K562 (cell line): Measurements from ENCODE around the gene PTPN12. TPM values are rescaled to one million over a fixed set of nuclear protein-coding genes. Genes with fewer than 3 reads are reported as not detected.

Experiments
- BRCA1 ChIP-seq, 2 experiments: fragments of 450-650 bp in 1 of 2; sonication (generic) in 1 of 2; formaldehyde crosslinking in 1 of 2; IDR thresholded peaks; 2 replicates each; pipeline versions ENCODE4 v1.5.0 to v1.6.1; 2017 to 2020; ENCODE audit warnings: mild to moderate bottlenecking in 1 of 2, missing genetic modification reagents in 1 of 2
- CEBPB ChIP-seq: fragments of 450-650 bp; IDR thresholded peaks from 2 replicates; pipeline ENCODE4 v1.6.1; 2016; ENCODE audit warnings: missing genetic modification characterization, missing compliant biosample characterization
- GABPB2 ChIP-seq: fragments of 250-450 bp; sonication (Bioruptor Pico); conservative IDR thresholded peaks from 2 replicates; pipeline ENCODE4 v1.5.1; 2021; ENCODE audit warnings: mild to moderate bottlenecking
- NCOA2 ChIP-seq, 2 experiments: fragments of 450-650 bp; IDR thresholded peaks; 2 replicates each; pipeline ENCODE4 v1.6.1; 2018; ENCODE audit warnings: mild to moderate bottlenecking in 2 of 2, moderate library complexity in 1 of 2; ENCODE audit not compliant: partially characterized antibody in 2 of 2
- RBM25 ChIP-seq: fragments of 200-400 bp; formaldehyde crosslinking; IDR thresholded peaks from 2 replicates; pipeline ENCODE4 v1.6.1; 2018; ENCODE audit warnings: low read length, low read depth, moderate library complexity; ENCODE audit not compliant: severe bottlenecking
- ZNF707 ChIP-seq: fragments of 250-450 bp; sonication (Bioruptor Pico); conservative IDR thresholded peaks from 2 replicates; pipeline ENCODE4 v1.8.0; 2022; ENCODE audit warnings: inconsistent platforms, mild to moderate bottlenecking, moderate library complexity
- polyA plus RNA-seq, 8 experiments: library from polyadenylated mRNA; depleted of rRNA in 4 of 8; stranded (reverse) in 5 of 8; unstranded in 3 of 8; fragments of >200 nt; fragmentation: Nextera tagmentation in 2 of 8; fragmentation: Illumina TruSeq in 1 of 8; extraction: Ambion mirVana in 2 of 8; extraction: Trizol in 1 of 8; gene quantifications; 2 replicates each; pipeline versions ENCODE4 v1.2.1 to v1.2.3, GENCODE V29; 2011 to 2014; ENCODE audit warnings: inconsistent platforms in 1 of 8, missing spikeins in 1 of 8
- total RNA-seq, 7 experiments: library from RNA; depleted of rRNA in 6 of 7; stranded (reverse); fragments of >200 nt in 6 of 7; fragmentation: Illumina TruSeq in 2 of 7; extraction: Trizol in 2 of 7; gene quantifications; 2 replicates each; pipeline versions ENCODE4 v1.2.1 to v1.2.3, GENCODE V29; 2011 to 2021; ENCODE audit warnings: low replicate concordance in 1 of 7
- TF ChIP-seq, protein P1 (sequence below): fragments of 450-650 bp; IDR thresholded peaks from one replicate; pipeline ENCODE4 v1.6.1; 2018; ENCODE audit warnings: mild to moderate bottlenecking, moderate library complexity; ENCODE audit not compliant: partially characterized antibody
- TF ChIP-seq, protein P2 (sequence below), 2 experiments: IDR thresholded peaks; 2 replicates each; pipeline ENCODE4 v1.6.1; 2012; ENCODE audit warnings: improper control_type of control experiment in 2 of 2, low read depth in 2 of 2, low read length in 2 of 2, borderline replicate concordance in 1 of 2

PTPN12 gene
- total and polyA plus RNA-seq, 9 of the 15 experiments (the other 6 are each of a cell fraction or from before 2014, with no cell fraction given): 15.3 to 79.8 (median 26.6) TPM

DNA sequence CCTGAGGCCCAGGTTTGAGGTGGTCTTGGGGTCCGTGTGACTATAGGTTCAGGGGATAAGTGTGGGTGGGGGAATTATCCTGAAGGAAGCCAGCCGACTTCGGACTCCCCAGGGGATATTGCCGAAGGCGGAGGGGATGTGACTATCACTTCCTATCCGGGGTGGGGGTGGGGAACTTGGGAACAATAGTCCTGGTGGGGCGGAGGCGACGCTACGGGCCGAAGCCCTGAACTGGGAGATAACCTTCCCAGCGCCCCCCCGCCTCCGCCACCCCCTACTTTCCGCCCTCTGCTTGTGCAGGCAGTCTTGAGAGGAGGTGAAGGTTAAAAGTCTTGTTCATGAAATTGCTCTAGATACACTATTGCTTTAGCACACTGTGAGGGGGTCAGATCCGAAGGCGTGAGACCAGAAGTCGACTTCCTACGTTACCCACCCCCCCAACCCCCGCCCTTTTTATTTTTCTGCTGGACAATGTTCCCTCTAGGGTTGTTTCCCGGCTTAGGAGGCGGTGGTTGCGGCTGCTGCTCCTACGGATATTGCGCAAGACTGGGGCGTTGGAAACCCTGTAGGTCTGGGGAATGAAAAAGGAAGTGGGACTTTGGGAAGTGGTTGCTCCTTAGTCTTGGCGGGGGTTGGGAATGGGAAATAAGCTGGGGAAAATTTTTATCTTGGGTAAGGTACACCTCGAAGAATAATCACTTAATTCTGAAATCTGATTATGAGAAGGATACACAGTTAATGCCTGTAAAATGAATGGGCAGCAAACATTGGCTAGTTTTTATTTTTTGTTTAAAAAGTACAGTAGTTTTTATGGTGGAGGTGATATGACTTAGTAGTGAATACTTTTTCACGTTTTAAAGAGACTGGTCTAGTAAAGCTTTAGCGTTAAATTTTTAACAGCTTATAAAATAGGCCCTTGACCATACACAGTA is 1.5 kb downstream of the PTPN12 start (continued):
- TF ChIP-seq, protein P1, sequence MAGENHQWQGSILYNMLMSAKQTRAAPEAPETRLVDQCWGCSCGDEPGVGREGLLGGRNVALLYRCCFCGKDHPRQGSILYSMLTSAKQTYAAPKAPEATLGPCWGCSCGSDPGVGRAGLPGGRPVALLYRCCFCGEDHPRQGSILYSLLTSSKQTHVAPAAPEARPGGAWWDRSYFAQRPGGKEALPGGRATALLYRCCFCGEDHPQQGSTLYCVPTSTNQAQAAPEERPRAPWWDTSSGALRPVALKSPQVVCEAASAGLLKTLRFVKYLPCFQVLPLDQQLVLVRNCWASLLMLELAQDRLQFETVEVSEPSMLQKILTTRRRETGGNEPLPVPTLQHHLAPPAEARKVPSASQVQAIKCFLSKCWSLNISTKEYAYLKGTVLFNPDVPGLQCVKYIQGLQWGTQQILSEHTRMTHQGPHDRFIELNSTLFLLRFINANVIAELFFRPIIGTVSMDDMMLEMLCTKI: no peak
- TF ChIP-seq ZNF707 (CRISPR knock-in tag) (no peak), NCOA2 (IDR thresholded peaks at IDR 0.05; ENCODE audit: partially characterized antibody in 2 of 2) (no peak), BRCA1 (IDR thresholded peaks at IDR 0.05) (no peak), BRCA1 (CRISPR knock-in tag; IDR thresholded peaks at IDR 0.05) (no peak), GABPB2 (CRISPR knock-in tag) (no peak), CEBPB (peak; percentile 100), RBM25 (no peak)
- TF ChIP-seq, protein P2, sequence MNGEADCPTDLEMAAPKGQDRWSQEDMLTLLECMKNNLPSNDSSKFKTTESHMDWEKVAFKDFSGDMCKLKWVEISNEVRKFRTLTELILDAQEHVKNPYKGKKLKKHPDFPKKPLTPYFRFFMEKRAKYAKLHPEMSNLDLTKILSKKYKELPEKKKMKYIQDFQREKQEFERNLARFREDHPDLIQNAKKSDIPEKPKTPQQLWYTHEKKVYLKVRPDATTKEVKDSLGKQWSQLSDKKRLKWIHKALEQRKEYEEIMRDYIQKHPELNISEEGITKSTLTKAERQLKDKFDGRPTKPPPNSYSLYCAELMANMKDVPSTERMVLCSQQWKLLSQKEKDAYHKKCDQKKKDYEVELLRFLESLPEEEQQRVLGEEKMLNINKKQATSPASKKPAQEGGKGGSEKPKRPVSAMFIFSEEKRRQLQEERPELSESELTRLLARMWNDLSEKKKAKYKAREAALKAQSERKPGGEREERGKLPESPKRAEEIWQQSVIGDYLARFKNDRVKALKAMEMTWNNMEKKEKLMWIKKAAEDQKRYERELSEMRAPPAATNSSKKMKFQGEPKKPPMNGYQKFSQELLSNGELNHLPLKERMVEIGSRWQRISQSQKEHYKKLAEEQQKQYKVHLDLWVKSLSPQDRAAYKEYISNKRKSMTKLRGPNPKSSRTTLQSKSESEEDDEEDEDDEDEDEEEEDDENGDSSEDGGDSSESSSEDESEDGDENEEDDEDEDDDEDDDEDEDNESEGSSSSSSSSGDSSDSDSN (IDR thresholded peaks at IDR 0.05; ENCODE audit: borderline replicate concordance in 1 of 2, low read depth in 2 of 2, low read length in 2 of 2): peak; percentile 37 to 57; a peak in 1 of 4 replicates
